ENCODE data around the gene PLEKHM3. TPM values are rescaled to one million over a fixed set of nuclear protein-coding genes. Genes with fewer than 3 reads are reported as not detected.
A peak's percentile ranks its signal among the peaks of the same experiment; 100 is the strongest.

Gene PLEKHM3
- total and polyA plus RNA-seq, 2 experiments from 2014 or later = 3.9 to 8.8 TPM

GRCh38 chr2:207944979-207945600, 80.2 kb downstream of the PLEKHM3 start:
- Histone ChIP-seq H3K9me2 (ENCODE audit: insufficient read depth) (no peaks in the 10 kb centered on the region), H3K4me2 (0 out of 2 replicates have a peak overlapping the region, but pooled peaks have one; percentile 16), H3K79me2 (replicated peaks; ENCODE audit: insufficient read depth) (no peaks in the 10 kb centered on the region), H3K27me3 (ENCODE audit: insufficient read depth) (no peaks in the 10 kb centered on the region), H2AFZ (0 out of 2 replicates have a peak overlapping the region, but pooled peaks have one; percentile 11), H3K27ac (ENCODE audit: low read depth) (peak overlapping the region; percentile 67), H3K4me3 (no peak overlapping the region), H3F3A (replicated peaks; ENCODE audit: low read depth) (no peaks in the 10 kb centered on the region), H3K4me1 (ENCODE audit: insufficient read depth) (peaks cover 19% of the 10 kb centered on the region), H4K20me1 (replicated peaks; ENCODE audit: insufficient read depth) (no peaks in the 10 kb centered on the region), H3K36me3 (ENCODE audit: insufficient read depth) (no peaks in the 10 kb centered on the region)
- Mint-ChIP-seq H3K36me3 (ENCODE audit: low read depth) (no peaks in the 10 kb centered on the region), H3K27me3 (ENCODE audit: insufficient read depth, low read depth, poor library complexity) (no peaks in the 10 kb centered on the region), H3K4me1 (peaks cover 21% of the 10 kb centered on the region), H3K4me3 (no peak overlapping the region), H3K9me3 (no peaks in the 10 kb centered on the region), H3K27ac (no peak overlapping the region)
- no peak for TF ChIP-seq ETS1 (IDR thresholded peaks at IDR 0.05)
- no peak; the same call in 1 of the 2 replicates for TF ChIP-seq ZNF462 (CRISPR knock-in tag; IDR thresholded peaks at IDR 0.05)
- 0 out of 4 replicates have a peak, but pooled peaks of 1 of the 2 experiments have one; percentile 7 for TF ChIP-seq CTCF (conservative IDR thresholded peaks at IDR 0.05; ENCODE audit: low read depth in 2 of 2)
- DNase-seq (ENCODE audit: low spot score) = peak; percentile 38
- ATAC-seq = peak; percentile 92

Measured in GM23338 (cell line).